GM19099 (cell line): ENCODE data around the gene PJA2.

Experiments
- POLR2A ChIP-seq: IDR thresholded peaks from 3 replicates; pipeline ENCODE4 v1.6.1; 2011; ENCODE audit warnings: low read depth; ENCODE audit not compliant: insufficient read length; ENCODE audit errors: extremely low read depth

PJA2 gene

DNA sequence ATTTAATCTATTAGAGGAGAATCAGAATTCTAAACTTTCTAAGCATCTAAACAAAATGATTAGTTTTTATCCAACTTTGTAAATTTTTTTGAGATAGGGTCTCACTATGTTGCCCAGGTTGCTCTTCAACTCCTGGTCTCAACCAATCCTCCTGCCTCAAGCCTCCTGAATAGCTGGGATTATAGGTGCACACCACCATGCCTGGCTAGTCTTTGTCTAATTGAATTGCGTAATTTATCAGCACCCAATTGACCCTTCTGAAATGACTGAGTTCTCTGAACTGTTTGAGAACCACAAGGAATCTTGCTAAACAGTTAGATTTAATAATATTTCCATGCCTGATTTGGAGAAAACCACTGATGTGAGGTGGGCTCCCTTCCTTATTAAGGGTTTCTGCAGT, 75.7 kb downstream of the PJA2 start:
- TF ChIP-seq POLR2A = no peak

DNA sequence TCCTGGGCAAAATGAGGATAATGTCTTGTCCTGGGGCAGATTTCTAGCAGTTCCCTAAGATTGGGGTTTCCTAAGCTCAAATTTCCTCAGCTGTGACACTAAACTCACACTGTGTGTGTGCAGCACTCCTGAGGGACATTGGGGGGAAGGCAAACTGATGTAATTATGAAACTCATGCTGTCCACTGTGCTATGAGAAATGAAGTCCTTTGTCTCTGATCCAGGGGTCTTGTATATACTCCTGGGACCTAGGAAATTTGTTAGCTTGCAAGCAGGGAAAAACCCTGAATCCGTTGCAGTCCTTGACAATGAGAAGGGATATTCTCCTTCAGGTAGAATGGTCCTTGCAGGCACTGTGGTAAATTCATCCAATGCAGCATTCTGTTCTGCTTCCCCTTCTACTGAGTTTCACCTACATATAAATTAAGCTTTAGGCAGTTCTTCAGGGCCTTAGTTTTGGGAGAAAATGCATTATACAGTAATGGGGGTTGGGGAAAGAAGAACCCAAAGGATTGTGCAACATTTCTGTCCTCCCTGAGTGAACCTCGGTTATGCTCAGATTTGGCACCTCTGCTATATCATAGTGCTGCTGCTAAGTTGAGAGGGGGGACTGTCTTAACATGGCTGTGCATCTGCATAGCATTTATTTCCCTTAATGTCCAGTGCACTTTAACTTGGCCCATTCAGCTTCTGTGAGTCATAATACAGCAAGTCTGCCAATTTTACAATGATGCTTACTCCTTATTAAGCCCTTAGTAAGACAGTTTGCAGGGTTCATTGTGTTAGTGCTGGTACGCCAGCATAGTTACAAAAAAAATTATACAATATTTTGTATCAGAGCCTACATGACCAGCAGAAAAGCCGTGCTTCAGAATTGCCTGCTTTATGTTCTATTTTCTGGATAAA, 80.2 kb downstream of the PJA2 start:
- TF ChIP-seq POLR2A = no peak

DNA sequence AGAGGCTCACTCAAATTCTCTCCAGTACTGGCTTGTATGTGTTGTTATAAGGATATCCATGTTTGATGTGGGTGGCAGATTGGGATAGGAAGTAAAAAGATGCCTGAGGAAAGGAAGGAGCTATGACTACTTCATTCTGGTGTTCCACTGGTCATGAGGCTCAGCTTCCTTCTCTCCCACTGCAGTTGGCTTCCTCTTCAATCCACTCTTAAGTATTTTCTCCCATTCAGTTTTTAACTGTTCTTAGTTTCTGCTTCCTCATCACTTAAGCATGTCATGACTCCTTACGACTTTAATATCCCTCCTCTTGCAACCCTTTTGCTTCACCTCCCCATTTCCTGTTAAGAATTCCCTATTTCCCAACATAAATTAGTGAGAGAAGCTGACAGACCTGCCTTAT, 81.1 kb downstream of the PJA2 start:
- no peak for TF ChIP-seq POLR2A

DNA sequence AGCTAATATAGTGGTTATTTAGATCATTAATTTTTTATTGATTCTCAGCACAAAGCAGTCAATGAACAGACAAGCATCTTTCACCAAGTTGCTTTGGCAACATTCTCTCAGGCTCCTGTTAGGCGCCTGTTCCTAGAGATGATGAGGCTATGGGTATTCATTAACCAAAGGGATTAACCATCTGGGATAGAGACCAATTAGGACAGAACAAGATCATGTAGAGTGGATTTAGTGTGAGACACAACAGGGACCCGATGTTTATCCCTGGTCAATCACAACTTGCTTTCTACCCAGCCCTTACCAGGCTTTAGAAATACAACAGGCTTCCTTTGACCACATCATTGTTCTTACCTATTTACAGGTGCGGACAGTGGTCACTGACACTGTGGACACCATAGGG, 82.2 kb downstream of the PJA2 start:
- no peak for TF ChIP-seq POLR2A

DNA sequence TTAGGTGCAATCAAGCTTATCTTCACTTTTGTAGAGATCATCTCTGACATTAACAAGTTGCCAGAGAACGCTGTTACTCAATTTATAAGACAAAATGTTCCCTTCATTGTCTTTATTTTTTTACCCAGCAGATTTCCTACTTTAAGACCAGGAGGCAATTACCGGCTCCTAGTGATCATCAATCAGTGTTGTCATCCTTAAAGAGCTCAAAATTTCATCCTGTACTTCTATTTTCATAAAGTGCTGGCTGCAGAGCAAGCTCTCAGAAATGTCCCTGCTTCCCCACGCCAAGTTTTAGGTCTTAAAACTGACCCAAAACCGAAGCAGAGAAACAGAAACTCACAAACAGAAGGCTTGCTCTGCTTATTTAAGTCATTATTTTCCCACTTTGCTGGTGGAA, 82.9 kb downstream of the PJA2 start:
- no peak for TF ChIP-seq POLR2A

DNA sequence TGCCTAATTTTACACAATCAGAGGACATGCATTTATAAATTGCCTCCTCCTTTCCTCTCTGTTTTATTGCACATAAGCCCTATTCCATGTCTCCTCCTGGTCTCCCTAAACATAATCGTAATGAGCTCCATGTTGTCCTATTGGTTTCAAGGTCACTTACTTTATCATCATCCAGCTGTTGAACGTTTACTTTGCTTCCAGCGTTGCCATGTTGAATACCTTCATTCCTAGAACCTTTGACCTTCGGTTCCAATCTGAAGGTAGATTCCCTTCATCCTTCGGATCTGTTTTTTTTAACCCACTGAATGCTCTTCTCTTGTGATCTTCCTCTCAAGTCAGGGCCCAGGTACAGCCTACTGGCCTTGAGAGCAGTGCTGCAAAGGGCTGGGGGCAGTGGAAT, 84.3 kb downstream of the PJA2 start:
- TF ChIP-seq POLR2A = no peak

DNA sequence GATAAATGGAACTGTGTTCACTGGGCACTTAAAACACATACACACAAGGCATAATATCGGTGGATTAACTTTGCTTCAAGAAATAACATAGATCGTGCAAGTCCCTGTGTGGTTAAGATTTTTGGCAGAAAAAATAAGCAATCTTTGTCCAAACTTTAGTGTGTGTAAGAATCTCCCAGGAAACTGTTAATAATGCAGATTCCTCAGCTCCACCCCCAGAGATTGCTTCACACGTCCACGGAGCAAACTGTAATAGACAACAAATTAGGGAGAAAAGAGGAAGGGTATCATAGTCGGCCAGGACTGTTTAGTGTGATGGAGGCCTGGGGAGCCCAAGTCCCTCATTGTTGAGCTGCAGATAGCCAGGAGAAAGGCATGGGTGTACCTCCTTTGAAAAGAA, 84.8 kb downstream of the PJA2 start:
- no peak for TF ChIP-seq POLR2A

DNA sequence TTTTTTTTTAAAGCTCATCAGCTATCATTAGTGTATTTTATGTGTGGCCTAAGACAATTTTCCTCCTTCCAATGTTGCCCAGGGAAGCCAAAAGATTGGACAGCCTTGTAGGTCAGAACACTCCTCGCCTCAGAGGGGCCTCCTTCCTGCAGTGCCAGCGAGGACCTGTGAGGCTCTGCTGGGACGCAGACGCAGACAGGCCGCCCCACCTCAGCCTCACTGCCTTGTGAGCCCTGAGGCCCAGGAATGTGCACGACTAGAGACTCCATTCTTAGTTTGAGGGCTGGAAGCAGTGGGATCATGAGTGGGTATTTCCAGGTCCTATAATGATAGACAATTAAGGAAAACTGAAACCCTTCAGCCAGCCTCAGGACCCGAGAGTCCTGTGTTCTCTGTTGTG, 85.4 kb downstream of the PJA2 start:
- TF ChIP-seq POLR2A = no peak

DNA sequence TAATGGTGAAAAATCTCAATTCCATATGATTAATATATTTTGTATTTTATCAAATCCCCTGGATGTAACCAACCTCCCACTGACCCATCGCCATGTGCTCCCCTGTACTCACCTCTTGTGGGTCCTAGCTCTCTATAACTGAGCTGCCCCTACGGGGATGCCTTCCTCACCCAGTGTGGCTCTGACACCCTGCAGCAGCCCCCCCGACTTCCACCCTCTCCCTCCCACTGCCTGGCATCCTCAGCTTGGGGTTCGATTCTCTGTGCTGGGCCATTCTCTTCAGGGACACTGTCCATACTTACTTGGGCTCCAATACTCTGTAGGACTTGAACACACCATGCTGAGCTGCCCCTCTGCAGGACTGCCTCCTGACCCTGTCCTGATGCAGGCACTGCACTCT, 87.1 kb downstream of the PJA2 start:
- no peak for TF ChIP-seq POLR2A

DNA sequence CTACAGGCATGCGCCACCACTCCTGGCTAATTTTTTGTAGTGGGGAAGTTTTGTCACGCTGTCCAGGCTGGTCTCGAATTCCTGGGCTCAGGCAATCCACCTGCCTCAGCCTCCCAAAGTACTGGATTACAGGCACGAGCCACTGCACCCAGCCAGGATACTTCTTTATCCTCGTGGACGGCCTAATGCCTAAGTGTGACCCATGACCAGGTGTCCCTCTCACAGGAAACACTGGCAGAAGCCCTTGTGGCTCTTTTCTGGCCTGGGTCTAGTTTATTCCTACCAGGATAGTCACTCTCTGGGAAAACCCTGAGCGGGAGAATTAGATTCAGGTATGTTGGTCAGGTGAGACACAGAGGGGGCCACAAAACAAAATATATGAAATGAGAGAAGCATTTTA, 90.4 kb downstream of the PJA2 start:
- TF ChIP-seq POLR2A = no peak

DNA sequence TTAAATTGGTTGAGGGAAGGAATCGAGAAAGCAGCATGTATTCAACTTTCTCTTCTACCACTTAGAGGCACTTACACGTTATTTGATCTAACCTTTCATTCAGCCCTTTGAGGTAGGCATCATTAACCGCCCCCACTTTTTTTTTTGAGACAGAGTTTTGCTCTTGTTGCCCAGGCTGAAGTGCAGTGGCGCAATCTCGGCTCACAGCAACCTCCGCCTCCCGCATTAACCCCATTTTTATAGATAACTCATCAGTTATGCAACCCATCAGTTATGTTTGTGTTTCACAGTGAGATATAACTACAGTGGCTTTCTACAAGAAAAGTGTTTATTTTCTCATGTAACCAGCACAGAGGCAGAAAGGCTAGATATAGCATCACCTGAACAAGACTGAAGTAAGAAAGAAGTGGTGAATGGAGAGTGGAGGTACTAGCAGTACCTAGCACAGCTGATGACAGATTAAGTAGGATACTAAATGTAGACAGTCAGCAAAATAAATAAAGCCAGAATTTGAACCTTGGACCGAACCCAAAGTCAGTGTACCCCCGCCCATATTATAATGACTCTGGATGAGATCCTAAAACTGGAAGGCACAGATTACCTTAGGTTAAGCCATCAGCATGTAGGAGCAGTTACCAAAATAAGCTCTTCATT, 91.2 kb downstream of the PJA2 start:
- TF ChIP-seq POLR2A = no peak

DNA sequence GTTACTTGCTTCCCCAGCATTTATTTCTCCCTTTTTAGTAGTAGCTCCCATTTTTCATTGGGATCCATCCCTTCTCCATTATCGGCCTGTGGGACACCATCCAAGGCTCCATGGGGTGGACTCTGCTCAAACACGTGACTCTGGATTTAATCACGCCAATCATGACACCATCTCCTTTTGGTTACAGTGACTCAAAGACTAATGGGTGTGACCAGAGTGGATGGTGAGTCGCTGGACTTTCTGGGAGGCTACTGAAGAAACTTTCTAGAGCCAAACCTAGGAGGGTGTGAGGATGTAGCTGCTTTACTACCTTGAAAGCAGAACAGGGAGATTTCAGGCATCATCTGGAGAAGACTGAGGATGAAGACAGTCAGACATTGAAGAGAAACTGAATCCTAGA, 93.1 kb downstream of the PJA2 start:
- no peak for TF ChIP-seq POLR2A

DNA sequence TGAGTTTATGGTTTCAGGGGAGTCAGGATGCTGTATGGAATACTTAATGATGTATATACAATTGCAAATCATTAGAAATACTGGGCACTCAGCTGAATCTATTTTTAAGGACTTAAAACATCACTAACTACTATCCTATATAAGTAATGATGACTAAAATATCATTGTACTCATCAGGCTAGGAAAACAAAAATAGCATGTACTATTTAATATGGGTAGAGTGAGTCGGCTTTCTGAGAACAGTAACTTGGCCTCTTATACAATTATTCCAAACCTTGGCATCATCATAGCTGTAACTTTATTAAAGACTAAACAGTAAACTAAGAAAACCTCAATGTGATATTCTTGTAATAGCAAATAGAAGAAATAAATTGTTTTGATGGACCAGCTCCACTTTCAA, 94.5 kb downstream of the PJA2 start:
- TF ChIP-seq POLR2A = no peak

DNA sequence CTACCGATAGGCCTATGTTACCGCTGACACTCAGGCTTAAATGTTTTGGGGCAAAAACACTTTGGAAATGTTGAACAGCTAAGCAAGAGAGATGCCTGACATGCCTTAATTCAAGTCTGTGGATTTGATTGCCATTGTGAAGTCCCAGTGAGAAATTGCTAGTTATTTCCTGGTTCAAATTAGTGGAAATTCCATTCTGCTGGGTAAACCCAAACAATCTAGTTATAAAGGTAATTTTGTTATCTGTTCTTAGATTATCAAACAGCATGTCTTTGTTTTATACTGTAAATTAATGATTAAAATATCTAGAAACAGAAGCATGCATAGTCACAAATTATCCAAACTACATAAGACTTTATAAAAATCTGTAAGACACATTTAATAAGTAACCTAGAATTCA, 96.6 kb downstream of the PJA2 start:
- no peak for TF ChIP-seq POLR2A

DNA sequence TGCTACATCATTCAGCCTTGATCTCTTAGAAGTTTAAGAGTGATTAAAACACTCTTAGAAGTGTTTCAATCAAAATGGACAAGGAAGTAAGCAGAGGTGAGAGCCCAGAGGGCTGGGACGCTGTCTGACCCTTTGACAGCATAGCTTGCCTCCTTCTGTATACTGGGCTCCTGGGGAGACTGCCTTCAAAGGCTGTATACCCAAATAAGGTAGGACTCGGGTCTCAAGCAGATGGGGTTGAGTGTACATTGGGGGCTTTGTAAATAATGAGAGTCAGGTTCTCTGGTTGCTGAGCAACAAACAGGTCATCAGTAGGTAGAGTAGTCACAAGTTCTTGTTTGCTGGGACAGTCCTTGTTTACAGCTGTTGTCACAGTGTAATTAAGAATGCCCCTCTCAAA, 97.1 kb downstream of the PJA2 start:
- TF ChIP-seq POLR2A = no peak

DNA sequence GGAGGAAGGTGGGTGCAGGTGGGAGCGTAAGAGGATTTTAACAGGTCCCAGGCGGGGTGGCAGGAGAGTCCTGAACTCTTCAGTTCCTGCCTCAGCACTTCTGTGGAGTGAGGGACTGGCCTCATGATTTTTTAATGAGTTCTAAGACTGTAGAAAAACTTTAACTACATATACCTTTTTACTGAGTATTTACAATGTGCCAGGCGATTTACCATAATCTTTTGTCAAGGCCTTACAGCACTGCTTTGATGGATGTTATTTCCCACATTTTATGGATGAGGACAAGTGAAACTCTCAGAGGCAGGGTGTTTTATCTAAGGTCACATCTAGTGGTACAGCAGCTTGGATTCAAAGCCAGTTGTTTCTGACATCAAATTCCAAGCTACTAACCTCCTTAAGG, 99.5 kb downstream of the PJA2 start:
- no peak for TF ChIP-seq POLR2A
